Trophoblast cell (in vitro differentiated cells and primary cell): ENCODE results near the gene DNAH3.

Source experiments
- DNase-seq, 2 donors: peaks; one replicate each; pipeline ENCODE4 v3.0.0-alpha.2; 2016
- H2AFZ ChIP-seq: 2 replicates; pipeline ENCODE4 v1.6.1; 2013; ENCODE audit warnings: low read length, moderate library complexity, mild to moderate bottlenecking; ENCODE audit not compliant: insufficient read depth, poor library complexity
- H2AK5ac ChIP-seq: 2 replicates; pipeline ENCODE4 v1.6.1; 2013; ENCODE audit warnings: mild to moderate bottlenecking, low read length
- H2BK120ac ChIP-seq: 2 replicates; pipeline ENCODE4 v1.6.1; 2013; ENCODE audit warnings: low read length, mild to moderate bottlenecking, moderate library complexity; ENCODE audit not compliant: insufficient read depth, poor library complexity
- H2BK12ac ChIP-seq: 2 replicates; pipeline ENCODE4 v1.6.1; 2013; ENCODE audit warnings: mild to moderate bottlenecking, low read length, moderate library complexity
- H2BK5ac ChIP-seq: 2 replicates; pipeline ENCODE4 v1.6.1; 2013; ENCODE audit warnings: low read length, low read depth, moderate library complexity, mild to moderate bottlenecking; ENCODE audit not compliant: poor library complexity
- H3K14ac ChIP-seq: 2 replicates; pipeline ENCODE4 v1.6.1; 2013; ENCODE audit warnings: mild to moderate bottlenecking, low read length
- H3K18ac ChIP-seq: 2 replicates; pipeline ENCODE4 v1.6.1; 2013; ENCODE audit warnings: mild to moderate bottlenecking, low read length
- H3K23ac ChIP-seq: 2 replicates; pipeline ENCODE4 v1.6.1; 2013; ENCODE audit warnings: low read length
- H3K27ac ChIP-seq: 2 replicates; pipeline ENCODE4 v1.5.1; 2013; ENCODE audit warnings: low read depth, mild to moderate bottlenecking, inconsistent platforms, low read length, moderate library complexity
- H3K27me3 ChIP-seq: 2 replicates; pipeline ENCODE4 v1.6.1; 2013; ENCODE audit warnings: inconsistent platforms, mild to moderate bottlenecking, low read length, moderate library complexity; ENCODE audit not compliant: insufficient read depth
- H3K36me3 ChIP-seq, 2 experiments: 1 replicate in 1 of 2; 2 replicates in 1 of 2; pipeline ENCODE4 v1.6.1; 2013; ENCODE audit warnings: low read length in 2 of 2, mild to moderate bottlenecking in 2 of 2, moderate library complexity in 1 of 2; ENCODE audit not compliant: insufficient read depth in 2 of 2, control insufficient read depth in 1 of 2
- H3K4ac ChIP-seq: 2 replicates; pipeline ENCODE4 v1.6.1; 2013; ENCODE audit warnings: low read depth, mild to moderate bottlenecking, low read length, moderate library complexity
- H3K4me1 ChIP-seq, 2 experiments: 1 replicate in 1 of 2; 2 replicates in 1 of 2; pipeline ENCODE4 v1.6.1; 2013; ENCODE audit warnings: low read length in 2 of 2, mild to moderate bottlenecking in 2 of 2, moderate library complexity in 1 of 2; ENCODE audit not compliant: insufficient read depth in 2 of 2, control insufficient read depth in 1 of 2
- H3K4me2 ChIP-seq: 2 replicates; pipeline ENCODE4 v1.6.1; 2013; ENCODE audit warnings: inconsistent platforms, mild to moderate bottlenecking, low read length, moderate library complexity
- H3K4me3 ChIP-seq: 2 replicates; pipeline ENCODE4 v1.5.1; 2013; ENCODE audit warnings: mild to moderate bottlenecking, low read depth, low read length, inconsistent platforms
- H3K79me1 ChIP-seq: one replicate; pipeline ENCODE4 v1.6.1; 2013; ENCODE audit warnings: low read length
- H3K79me2 ChIP-seq: 2 replicates; pipeline ENCODE4 v1.6.1; 2013; ENCODE audit warnings: low read length, mild to moderate bottlenecking; ENCODE audit not compliant: control insufficient read depth, insufficient read depth, poor library complexity
- H3K9ac ChIP-seq: 2 replicates; pipeline ENCODE4 v1.6.1; 2013; ENCODE audit warnings: mild to moderate bottlenecking, low read length
- H3K9me3 ChIP-seq: 2 replicates; pipeline ENCODE4 v1.6.1; 2013; ENCODE audit warnings: low read depth, mild to moderate bottlenecking, control low read depth, inconsistent platforms, low read length; ENCODE audit not compliant: insufficient read depth
- H4K12ac ChIP-seq: 2 replicates; pipeline ENCODE4 v1.6.1; 2013; ENCODE audit warnings: low read depth, mild to moderate bottlenecking, low read length, moderate library complexity
- H4K8ac ChIP-seq: 2 replicates; pipeline ENCODE4 v1.6.1; 2013; ENCODE audit warnings: low read depth, mild to moderate bottlenecking, low read length, moderate library complexity
- H4K91ac ChIP-seq: one replicate; pipeline ENCODE4 v1.6.1; 2013; ENCODE audit warnings: low read depth, mild to moderate bottlenecking, low read length, moderate library complexity
- WGBS: extraction: QIAGEN DNeasy Blood & Tissue Kit; methylation state at CpG from one replicate; pipeline ENCODE4 v1.1.7; 2013; ENCODE audit warnings: missing lambda C conversion rate; ENCODE audit not compliant: insufficient read length, insufficient coverage; ENCODE audit errors: extremely low coverage; 5-methylcytosine and 5-hydroxymethylcytosine counted together

DNAH3 gene

GRCh38 chr16:21088646-21089538 is 61.8 kb downstream of the DNAH3 start:
- H3K18ac ChIP-seq: no peak overlapping the region
- no peak overlapping the region for H3K14ac ChIP-seq
- H2AFZ ChIP-seq: no peak overlapping the region
- H3K9ac ChIP-seq: no peak overlapping the region
- H3K79me2 ChIP-seq: no peaks in the 10 kb centered on the region
- no peak overlapping the region for H2BK120ac ChIP-seq
- H2AK5ac ChIP-seq: no peak overlapping the region
- WGBS: no CpG with 5 or more reads among the region's 3 CpGs
- H4K8ac ChIP-seq: no peak overlapping the region
- no peak overlapping the region for H2BK12ac ChIP-seq
- H4K12ac ChIP-seq: no peak overlapping the region
- DNase-seq: no peak
- H3K23ac ChIP-seq: no peak overlapping the region
- H3K36me3 ChIP-seq: no peaks in the 10 kb centered on the region
- H3K9me3 ChIP-seq: no peaks in the 10 kb centered on the region
- no peaks in the 10 kb centered on the region for H3K27me3 ChIP-seq
- H3K79me1 ChIP-seq: no peaks in the 10 kb centered on the region
- no peak overlapping the region for H3K4ac ChIP-seq
- H3K4me2 ChIP-seq: no peak overlapping the region
- no peak overlapping the region for H4K91ac ChIP-seq
- H3K27ac ChIP-seq: no peak overlapping the region
- H2BK5ac ChIP-seq: no peak overlapping the region
- no peaks in the 10 kb centered on the region for H3K4me1 ChIP-seq
- no peak overlapping the region for H3K4me3 ChIP-seq

GRCh38 chr16:21088143-21088542 is 62.5 kb downstream of the DNAH3 start:
- no peak overlapping the region for H4K91ac ChIP-seq
- no peak overlapping the region for H3K9ac ChIP-seq
- no peak overlapping the region for H3K4ac ChIP-seq
- no peak for DNase-seq
- no peak overlapping the region for H3K18ac ChIP-seq
- H3K27ac ChIP-seq: no peak overlapping the region
- H3K4me1 ChIP-seq: no peaks in the 10 kb centered on the region
- no peak overlapping the region for H3K23ac ChIP-seq
- no peaks in the 10 kb centered on the region for H3K27me3 ChIP-seq
- no peak overlapping the region for H2BK12ac ChIP-seq
- H3K14ac ChIP-seq: no peak overlapping the region
- no peak overlapping the region for H4K8ac ChIP-seq
- no peak overlapping the region for H4K12ac ChIP-seq
- WGBS: no CpG with 5 or more reads among the region's 3 CpGs
- H3K9me3 ChIP-seq: no peaks in the 10 kb centered on the region
- H2BK5ac ChIP-seq: no peak overlapping the region
- H2AK5ac ChIP-seq: no peak overlapping the region
- no peaks in the 10 kb centered on the region for H3K79me1 ChIP-seq
- H3K79me2 ChIP-seq: no peaks in the 10 kb centered on the region
- H2BK120ac ChIP-seq: no peak overlapping the region
- no peak overlapping the region for H3K4me2 ChIP-seq
- no peak overlapping the region for H2AFZ ChIP-seq
- H3K36me3 ChIP-seq: no peaks in the 10 kb centered on the region
- no peak overlapping the region for H3K4me3 ChIP-seq

GRCh38 chr16:21084631-21085225 is 65.9 kb downstream of the DNAH3 start:
- H2AFZ ChIP-seq: no peak overlapping the region
- H3K27me3 ChIP-seq: no peaks in the 10 kb centered on the region
- no peak overlapping the region for H4K91ac ChIP-seq
- no peak overlapping the region for H3K4ac ChIP-seq
- no peak overlapping the region for H3K23ac ChIP-seq
- WGBS: no CpG with 5 or more reads among the region's 12 CpGs
- H3K79me2 ChIP-seq: no peaks in the 10 kb centered on the region
- no peak overlapping the region for H2AK5ac ChIP-seq
- H3K4me1 ChIP-seq: no peaks in the 10 kb centered on the region
- H3K79me1 ChIP-seq: no peaks in the 10 kb centered on the region
- no peak overlapping the region for H2BK5ac ChIP-seq
- H3K4me3 ChIP-seq: no peak overlapping the region
- no peak overlapping the region for H4K12ac ChIP-seq
- no peak overlapping the region for H4K8ac ChIP-seq
- no peak overlapping the region for H3K9ac ChIP-seq
- no peak overlapping the region for H3K18ac ChIP-seq
- no peak overlapping the region for H3K4me2 ChIP-seq
- no peaks in the 10 kb centered on the region for H3K36me3 ChIP-seq
- H3K27ac ChIP-seq: no peak overlapping the region
- no peaks in the 10 kb centered on the region for H3K9me3 ChIP-seq
- no peak overlapping the region for H2BK120ac ChIP-seq
- no peak for DNase-seq
- no peak overlapping the region for H3K14ac ChIP-seq
- no peak overlapping the region for H2BK12ac ChIP-seq

GRCh38 chr16:21083729-21084268 is 66.8 kb downstream of the DNAH3 start:
- Histone ChIP-seq H2AK5ac (no peak overlapping the region), H3K9me3 (no peaks in the 10 kb centered on the region), H3K4me2 (no peak overlapping the region), H3K79me1 (no peaks in the 10 kb centered on the region), H3K27me3 (no peaks in the 10 kb centered on the region), H2BK12ac (no peak overlapping the region), H3K4me3 (no peak overlapping the region), H4K12ac (no peak overlapping the region), H2BK5ac (no peak overlapping the region), H4K8ac (no peak overlapping the region), H4K91ac (no peak overlapping the region), H3K27ac (no peak overlapping the region), H2BK120ac (no peak overlapping the region), H3K4me1 (no peaks in the 10 kb centered on the region), H3K14ac (no peak overlapping the region), H3K18ac (no peak overlapping the region), H3K9ac (no peak overlapping the region), H3K36me3 (no peaks in the 10 kb centered on the region), H3K79me2 (no peaks in the 10 kb centered on the region), H2AFZ (no peak overlapping the region), H3K4ac (no peak overlapping the region), H3K23ac (no peak overlapping the region)
- no CpG with 5 or more reads among the region's 6 CpGs for WGBS
- DNase-seq: peak; percentile 20 to 52
